ENCODE data around the gene MCRIP1. TPM values are rescaled to one million over a fixed set of nuclear protein-coding genes. Genes with fewer than 3 reads are reported as not detected.

MCRIP1 gene
- total and polyA plus RNA-seq, 2 donors (not counting 1 experiment from before 2014, with no cell fraction given) = 69.7 to 84.0 TPM

GRCh38 chr17:81858170-81858966 is 25.3 kb upstream of the MCRIP1 start:
- Histone ChIP-seq H3K27ac (ENCODE audit: low read length in 2 of 2) (no peak overlapping the region), H3K4me3 (ENCODE audit: control extremely low read depth in 1 of 5, extremely low read depth in 1 of 5, insufficient read depth in 1 of 5, low read depth in 2 of 5, low read length in 4 of 5) (no peak overlapping the region), H3K36me3 (replicated peaks in 1 of 2; ENCODE audit: control extremely low read depth in 1 of 2, control insufficient read depth in 1 of 2, extremely low read depth in 1 of 2, insufficient read depth in 2 of 2, low read length in 1 of 2) (peaks cover 4 to 34% of the 10 kb centered on the region in 2 experiments), H3K27me3 (replicated peaks in 1 of 4; ENCODE audit: control extremely low read depth in 1 of 4, control insufficient read depth in 3 of 4, insufficient read depth in 4 of 4, low read length in 3 of 4) (no peaks in the 10 kb centered on the region), H4K20me1 (ENCODE audit: control insufficient read depth, insufficient read depth, low read length, poor library complexity, severe bottlenecking) (peaks cover 39% of the 10 kb centered on the region), H3K9me3 (ENCODE audit: control extremely low read depth in 1 of 3, control insufficient read depth in 2 of 3, insufficient read depth in 1 of 3, low read length in 2 of 3) (no peaks in the 10 kb centered on the region), H3K4me2 (replicated peaks; ENCODE audit: low read depth, low read length, poor library complexity, severe bottlenecking) (no peak overlapping the region), H3K79me2 (ENCODE audit: control insufficient read depth, insufficient read depth, low read length) (peaks cover 49% of the 10 kb centered on the region), H3K4me1 (ENCODE audit: control insufficient read depth in 2 of 2, insufficient read depth in 2 of 2, low read length in 2 of 2) (peaks cover 17 to 26% of the 10 kb centered on the region in 2 donors), H2AFZ (ENCODE audit: insufficient read depth, low read depth, low read length, poor library complexity, severe bottlenecking) (no peak overlapping the region), H3K9ac (ENCODE audit: low read length) (no peak overlapping the region)
- CTCF ChIA-PET = no interaction called here
- no peaks in the 10 kb centered on the region for H3K27me3 Mint-ChIP-seq
- peak overlapping the region; percentile 90 for H3K4me3 Mint-ChIP-seq
- no peaks in the 10 kb centered on the region for H3K9me3 Mint-ChIP-seq (ENCODE audit: insufficient read depth)
- H3K4me1 Mint-ChIP-seq = peaks cover 28% of the 10 kb centered on the region
- 96% methylated on average over 26 of the region's 30 CpGs for WGBS (ENCODE audit: insufficient coverage)
- POLR2A ChIA-PET = interaction anchor here (1.6 kb wide), 1 partner anchor 24 kb away, joined by 4 read pairs; no protein-coding TSS in a partner anchor
- H3K27ac Mint-ChIP-seq = no peak overlapping the region
- intact Hi-C loops (cut with micrococcal nuclease) = no loop called here
- ATAC-seq (ENCODE audit: low read depth) = no peak
- TF ChIP-seq EZH2 (IDR thresholded peaks at IDR 0.05; ENCODE audit: borderline replicate concordance, insufficient read depth, low read depth, low read length, poor library complexity, severe bottlenecking) (no peak), CTCF (IDR thresholded peaks at IDR 0.05) (no peak)
- DNase-seq = no peak

Data from B cell (primary cell).